ENCODE measurements around the gene SUGCT.

Gene SUGCT

DNA sequence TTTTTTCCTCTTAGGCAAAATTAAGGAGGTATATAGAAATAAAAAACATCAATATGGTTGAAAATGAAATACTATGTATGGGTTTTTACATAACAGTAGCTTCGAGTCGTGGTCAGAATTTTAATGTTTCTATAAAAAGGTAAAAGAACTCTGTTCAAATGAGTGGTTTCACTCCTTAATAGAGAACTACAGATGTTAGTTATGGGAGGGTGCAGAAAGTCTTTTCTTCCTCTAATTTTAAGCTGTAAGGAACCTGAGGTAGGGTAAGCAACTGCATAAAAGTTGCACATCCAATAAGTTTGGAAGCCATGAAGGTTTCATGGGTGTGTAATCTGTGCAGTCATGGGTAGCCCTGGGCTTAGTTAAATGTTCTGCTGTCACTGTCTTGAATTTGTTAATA lies 141.3 kb downstream of the SUGCT start:
- H3K9me3 ChIP-seq: no peaks in the 10 kb centered on the region
- no peaks in the 10 kb centered on the region for H3K36me3 ChIP-seq (replicated peaks)
- H3K27me3 ChIP-seq (ENCODE audit: low read depth): no peaks in the 10 kb centered on the region; the same call in 1 of the 2 replicates
- no peaks in the 10 kb centered on the region; the same call in 1 of the 2 replicates for H3K4me1 ChIP-seq
- H3K4me3 ChIP-seq: no peak overlapping the region
- in situ Hi-C loops (cut with MboI; ENCODE audit: low sequenced_read_pairs): no loop called here
- DNase-seq (ENCODE audit: low spot score in 2 of 2): no peak

GRCh38 chr7:40279991-40280390 lies 145.2 kb downstream of the SUGCT start:
- Histone ChIP-seq H3K4me3 (no peak overlapping the region), H3K4me1 (no peaks in the 10 kb centered on the region), H3K9me3 (no peaks in the 10 kb centered on the region), H3K27me3 (ENCODE audit: low read depth) (no peaks in the 10 kb centered on the region; the same call in 1 of the 2 replicates), H3K36me3 (replicated peaks) (no peaks in the 10 kb centered on the region)
- DNase-seq (ENCODE audit: low spot score in 2 of 2): no peak
- in situ Hi-C loops (cut with MboI; ENCODE audit: low sequenced_read_pairs): no loop called here

- Histone ChIP-seq H3K4me3 (no peak overlapping the region), H3K36me3 (replicated peaks) (no peaks in the 10 kb centered on the region), H3K4me1 (no peaks in the 10 kb centered on the region), H3K9me3 (no peaks in the 10 kb centered on the region), H3K27me3 (ENCODE audit: low read depth) (no peaks in the 10 kb centered on the region)
- DNase-seq (ENCODE audit: low spot score in 2 of 2): no peak
- in situ Hi-C loops (cut with MboI; ENCODE audit: low sequenced_read_pairs): no loop called here
Observed at GRCh38 chr7:40282858-40283257, 148.1 kb downstream of the SUGCT start.

GRCh38 chr7:40283391-40283790 lies 148.6 kb downstream of the SUGCT start:
- in situ Hi-C loops (cut with MboI; ENCODE audit: low sequenced_read_pairs): no loop called here
- H3K4me1 ChIP-seq: no peaks in the 10 kb centered on the region
- no peaks in the 10 kb centered on the region for H3K9me3 ChIP-seq
- no peak for DNase-seq (ENCODE audit: low spot score in 2 of 2)
- H3K27me3 ChIP-seq (ENCODE audit: low read depth): no peaks in the 10 kb centered on the region
- H3K36me3 ChIP-seq (replicated peaks): no peaks in the 10 kb centered on the region
- H3K4me3 ChIP-seq: no peak overlapping the region

DNA sequence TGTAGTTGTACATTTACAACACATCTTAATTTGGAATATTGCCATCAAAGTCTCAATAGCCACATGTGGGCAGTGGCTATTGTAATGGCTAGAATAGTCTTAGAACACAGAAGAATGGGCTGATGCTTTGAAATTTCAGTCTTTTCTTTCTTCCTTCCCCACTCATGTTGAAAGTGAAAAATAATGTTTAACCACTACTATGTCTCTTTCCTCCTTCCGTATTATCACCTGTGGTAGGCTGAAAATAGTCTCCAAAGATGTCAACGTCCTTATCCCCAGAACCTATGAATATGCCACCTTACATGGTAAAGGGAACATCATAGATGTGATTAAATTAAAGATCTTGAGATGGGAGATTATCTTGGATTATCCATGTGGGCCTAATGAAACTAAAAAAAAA lies 154.0 kb downstream of the SUGCT start:
- in situ Hi-C loops (cut with MboI; ENCODE audit: low sequenced_read_pairs): no loop called here
- no peak for DNase-seq (ENCODE audit: low spot score in 2 of 2)
- no peak overlapping the region for H3K4me3 ChIP-seq

DNA sequence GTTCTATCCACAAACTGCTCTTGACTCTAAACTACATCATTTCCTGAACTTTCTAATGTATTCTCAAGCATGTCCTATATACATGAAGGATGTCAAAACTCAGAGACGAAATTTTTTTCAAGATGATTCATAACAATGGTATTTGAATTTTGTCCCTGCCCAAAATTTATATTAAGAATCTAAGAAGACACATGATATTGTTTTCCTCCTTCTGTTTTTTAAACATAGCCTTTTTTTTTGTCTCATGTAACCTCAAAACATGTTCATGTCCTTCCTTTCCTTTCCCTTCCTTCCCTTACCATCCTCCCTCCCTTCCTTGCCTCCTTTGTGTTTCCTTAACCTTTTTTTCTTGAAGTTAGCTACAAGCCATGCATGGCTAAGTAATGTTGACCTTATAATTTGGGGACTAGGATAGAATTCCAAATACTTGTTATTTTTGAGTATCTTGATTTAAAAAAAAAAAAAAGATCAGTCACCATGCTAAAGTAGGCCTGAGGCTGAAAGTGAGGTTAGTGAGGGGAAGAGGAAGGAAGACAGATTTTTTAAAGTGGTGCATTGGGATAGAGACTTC lies 163.0 kb downstream of the SUGCT start:
- DNase-seq (ENCODE audit: low spot score in 2 of 2): no peak
- Histone ChIP-seq H3K36me3 (replicated peaks) (no peaks in the 10 kb centered on the region), H3K4me1 (no peaks in the 10 kb centered on the region), H3K27me3 (ENCODE audit: low read depth) (no peaks in the 10 kb centered on the region), H3K4me3 (no peak overlapping the region), H3K9me3 (no peaks in the 10 kb centered on the region)
- in situ Hi-C loops (cut with MboI; ENCODE audit: low sequenced_read_pairs): no loop called here

More for the DNA sequence above, 154.0 kb downstream of the SUGCT start:
- no peaks in the 10 kb centered on the region for H3K36me3 ChIP-seq (replicated peaks)
- H3K9me3 ChIP-seq: no peaks in the 10 kb centered on the region
- no peaks in the 10 kb centered on the region for H3K27me3 ChIP-seq (ENCODE audit: low read depth)
- H3K4me1 ChIP-seq: no peaks in the 10 kb centered on the region

DNA sequence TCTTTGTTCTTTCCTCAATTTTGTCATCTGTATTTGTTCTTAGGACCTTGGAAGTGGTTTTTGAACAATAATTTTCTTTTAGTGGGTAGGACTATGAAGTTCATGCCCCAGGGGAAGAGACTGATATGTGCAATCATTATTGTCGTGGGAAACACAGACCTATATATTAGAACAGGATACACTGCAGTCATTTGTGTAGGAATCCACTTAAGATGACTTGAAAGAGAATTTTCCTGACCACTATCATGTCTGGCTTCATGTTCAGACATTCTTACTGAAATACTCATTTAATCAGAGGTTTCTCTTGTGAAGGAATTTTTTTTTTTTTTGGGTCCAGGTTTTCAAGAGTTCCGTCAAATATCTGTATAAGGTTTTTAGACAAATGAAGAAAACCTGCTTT lies 163.6 kb downstream of the SUGCT start:
- no peak for DNase-seq (ENCODE audit: low spot score in 2 of 2)
- H3K4me3 ChIP-seq: no peak overlapping the region
- H3K9me3 ChIP-seq: no peaks in the 10 kb centered on the region
- no peaks in the 10 kb centered on the region for H3K4me1 ChIP-seq
- no peaks in the 10 kb centered on the region for H3K36me3 ChIP-seq (replicated peaks)
- in situ Hi-C loops (cut with MboI; ENCODE audit: low sequenced_read_pairs): no loop called here
- H3K27me3 ChIP-seq (ENCODE audit: low read depth): no peaks in the 10 kb centered on the region

- in situ Hi-C loops (cut with MboI; ENCODE audit: low sequenced_read_pairs): no loop called here
- no peaks in the 10 kb centered on the region for H3K9me3 ChIP-seq
- H3K4me1 ChIP-seq: no peaks in the 10 kb centered on the region
- no peaks in the 10 kb centered on the region for H3K27me3 ChIP-seq (ENCODE audit: low read depth)
- no peak for DNase-seq (ENCODE audit: low spot score in 2 of 2)
- H3K4me3 ChIP-seq: no peak overlapping the region
- no peaks in the 10 kb centered on the region for H3K36me3 ChIP-seq (replicated peaks)
Observed at GRCh38 chr7:40299097-40299496, 164.3 kb downstream of the SUGCT start.

- in situ Hi-C loops (cut with MboI; ENCODE audit: low sequenced_read_pairs): no loop called here
- no peak for DNase-seq (ENCODE audit: low spot score in 2 of 2)
- Histone ChIP-seq H3K9me3 (no peaks in the 10 kb centered on the region), H3K4me1 (no peaks in the 10 kb centered on the region), H3K4me3 (no peak overlapping the region), H3K27me3 (ENCODE audit: low read depth) (no peaks in the 10 kb centered on the region), H3K36me3 (replicated peaks) (no peaks in the 10 kb centered on the region)
Observed at GRCh38 chr7:40300146-40300670, 165.4 kb downstream of the SUGCT start.

DNA sequence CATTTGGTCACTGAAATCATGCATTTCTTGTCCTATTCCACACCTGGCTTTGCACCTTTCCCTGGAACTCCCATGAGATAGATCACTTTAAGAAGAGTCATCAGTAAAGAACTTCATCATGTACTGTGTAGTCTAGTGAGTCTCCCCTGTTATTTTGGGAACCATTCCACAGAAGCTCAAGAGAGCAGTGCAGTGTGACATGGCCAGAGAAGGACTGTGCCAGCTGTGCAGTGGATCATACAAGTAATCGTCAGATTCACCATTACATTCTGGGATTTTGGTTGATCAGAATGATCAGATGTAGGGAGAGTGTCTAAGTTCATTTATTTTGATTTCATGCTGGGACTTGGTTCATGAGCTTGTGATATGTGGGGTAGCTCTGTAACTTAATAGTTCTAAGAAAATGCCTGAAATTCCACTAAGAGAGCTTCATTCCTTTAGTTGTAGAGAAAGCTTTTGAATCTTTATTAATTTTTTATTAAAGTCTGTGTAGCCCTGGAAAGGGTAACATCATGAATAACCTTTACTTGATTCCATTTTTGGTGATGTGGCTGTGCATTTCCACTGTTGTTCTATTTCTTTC lies 166.8 kb downstream of the SUGCT start:
- DNase-seq (ENCODE audit: low spot score in 2 of 2): no peak
- H3K27me3 ChIP-seq (ENCODE audit: low read depth): no peaks in the 10 kb centered on the region
- in situ Hi-C loops (cut with MboI; ENCODE audit: low sequenced_read_pairs): no loop called here

GRCh38 chr7:40303996-40304395 lies 169.2 kb downstream of the SUGCT start:
- Histone ChIP-seq H3K4me3 (no peak overlapping the region), H3K27me3 (ENCODE audit: low read depth) (no peaks in the 10 kb centered on the region), H3K4me1 (no peaks in the 10 kb centered on the region), H3K9me3 (no peaks in the 10 kb centered on the region), H3K36me3 (replicated peaks) (no peaks in the 10 kb centered on the region)
- no peak for DNase-seq (ENCODE audit: low spot score in 2 of 2)
- in situ Hi-C loops (cut with MboI; ENCODE audit: low sequenced_read_pairs): no loop called here

More for the DNA sequence above, 166.8 kb downstream of the SUGCT start:
- Histone ChIP-seq H3K36me3 (replicated peaks) (no peaks in the 10 kb centered on the region), H3K4me3 (no peak overlapping the region), H3K9me3 (no peaks in the 10 kb centered on the region), H3K4me1 (no peaks in the 10 kb centered on the region)

DNA sequence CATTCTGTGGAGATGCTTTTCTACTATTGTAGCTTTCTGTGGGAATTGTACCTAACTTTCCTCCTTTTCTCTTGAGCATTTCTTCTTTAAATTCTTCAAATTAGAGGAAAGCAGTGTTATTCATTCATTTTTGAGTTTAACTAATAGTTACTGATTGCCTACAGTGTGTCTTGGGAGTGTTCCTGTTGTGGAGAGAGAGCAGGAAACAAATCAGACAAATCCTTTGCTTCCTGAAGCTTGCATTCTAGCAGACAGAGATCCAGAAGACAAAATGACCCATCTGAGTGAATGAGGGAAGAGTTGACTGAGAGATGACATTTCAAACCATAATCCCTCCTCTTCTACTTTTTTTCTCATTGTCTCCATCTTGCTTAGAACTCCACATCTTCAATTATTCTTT lies 170.4 kb downstream of the SUGCT start:
- DNase-seq (ENCODE audit: low spot score in 2 of 2): no peak
- H3K27me3 ChIP-seq (ENCODE audit: low read depth): no peaks in the 10 kb centered on the region
- H3K9me3 ChIP-seq: no peaks in the 10 kb centered on the region
- no peak overlapping the region for H3K4me3 ChIP-seq
- H3K36me3 ChIP-seq (replicated peaks): no peaks in the 10 kb centered on the region
- in situ Hi-C loops (cut with MboI; ENCODE audit: low sequenced_read_pairs): no loop called here
- H3K4me1 ChIP-seq: no peaks in the 10 kb centered on the region

GRCh38 chr7:40306025-40306424 lies 171.2 kb downstream of the SUGCT start:
- DNase-seq (ENCODE audit: low spot score in 2 of 2): no peak
- Histone ChIP-seq H3K36me3 (replicated peaks) (no peaks in the 10 kb centered on the region), H3K9me3 (no peaks in the 10 kb centered on the region), H3K4me1 (no peaks in the 10 kb centered on the region), H3K27me3 (ENCODE audit: low read depth) (0 out of 2 replicates have a peak, but pooled peaks cover 5% of the 10 kb centered on the region), H3K4me3 (no peak overlapping the region)
- in situ Hi-C loops (cut with MboI; ENCODE audit: low sequenced_read_pairs): no loop called here

GRCh38 chr7:40306596-40306995 lies 171.8 kb downstream of the SUGCT start:
- in situ Hi-C loops (cut with MboI; ENCODE audit: low sequenced_read_pairs): no loop called here
- H3K4me1 ChIP-seq: no peaks in the 10 kb centered on the region
- H3K27me3 ChIP-seq (ENCODE audit: low read depth): 0 out of 2 replicates have a peak, but pooled peaks cover 9% of the 10 kb centered on the region
- DNase-seq (ENCODE audit: low spot score in 2 of 2): no peak
- H3K9me3 ChIP-seq: no peaks in the 10 kb centered on the region
- H3K36me3 ChIP-seq (replicated peaks): no peaks in the 10 kb centered on the region
- H3K4me3 ChIP-seq: no peak overlapping the region

Data from HAP-1 (cell line).